HEK293 (cell line): ENCODE measurements around the gene MSI2.

Experiments used
- GFI1B ChIP-seq: fragments of 450-650 bp; formaldehyde crosslinking; IDR thresholded peaks from 2 replicates; pipeline ENCODE4 v1.5.1; 2016; ENCODE audit warnings: missing biosample characterization, missing genetic modification characterization
- GLI4 ChIP-seq: fragments of 450-650 bp; formaldehyde crosslinking; IDR thresholded peaks from 2 replicates; pipeline ENCODE4 v1.5.1; 2016; ENCODE audit warnings: missing biosample characterization, missing genetic modification characterization
- KLF16 ChIP-seq: fragments of 450-650 bp; formaldehyde crosslinking; IDR thresholded peaks from 2 replicates; pipeline ENCODE4 v1.5.1; 2017; ENCODE audit warnings: missing biosample characterization, missing genetic modification characterization
- KLF7 ChIP-seq: fragments of 450-650 bp; formaldehyde crosslinking; IDR thresholded peaks from 2 replicates; pipeline ENCODE4 v1.5.1; 2016; ENCODE audit warnings: missing biosample characterization, missing genetic modification characterization, borderline replicate concordance
- PRDM6 ChIP-seq: fragments of 450-650 bp; formaldehyde crosslinking; IDR thresholded peaks from 2 replicates; pipeline ENCODE4 v1.5.1; 2017; ENCODE audit warnings: missing biosample characterization, missing genetic modification characterization
- SP3 ChIP-seq: fragments of 450-650 bp; formaldehyde crosslinking; IDR thresholded peaks from 2 replicates; pipeline ENCODE4 v1.5.1; 2016; ENCODE audit warnings: missing biosample characterization, missing genetic modification characterization
- ZBTB11 ChIP-seq: fragments of 450-650 bp; formaldehyde crosslinking; conservative IDR thresholded peaks from 2 replicates; pipeline ENCODE4 v1.5.1; 2016; ENCODE audit warnings: low read depth, missing biosample characterization, missing genetic modification characterization
- ZBTB20 ChIP-seq: fragments of 450-650 bp; formaldehyde crosslinking; IDR thresholded peaks from 2 replicates; pipeline ENCODE4 v1.5.1; 2016; ENCODE audit warnings: missing biosample characterization, missing genetic modification characterization
- ZNF10 ChIP-seq: fragments of 450-650 bp; formaldehyde crosslinking; IDR thresholded peaks from 2 replicates; pipeline ENCODE4 v1.5.1; 2017; ENCODE audit warnings: missing biosample characterization, missing genetic modification characterization
- ZNF184 ChIP-seq: fragments of 450-650 bp; IDR thresholded peaks from 2 replicates; pipeline ENCODE4 v1.5.1; 2018; ENCODE audit warnings: missing biosample characterization, mild to moderate bottlenecking, missing genetic modification characterization
- ZNF423 ChIP-seq: fragments of 450-650 bp; formaldehyde crosslinking; IDR thresholded peaks from 2 replicates; pipeline ENCODE4 v1.5.1; 2016; ENCODE audit warnings: missing biosample characterization, missing genetic modification characterization
- ZNF664 ChIP-seq: fragments of 450-650 bp; formaldehyde crosslinking; IDR thresholded peaks from 2 replicates; pipeline ENCODE4 v1.5.1; 2016; ENCODE audit warnings: missing biosample characterization, missing genetic modification characterization
- ZXDB ChIP-seq: fragments of 450-650 bp; formaldehyde crosslinking; IDR thresholded peaks from 2 replicates; pipeline ENCODE4 v1.5.1; 2016; ENCODE audit warnings: missing biosample characterization, missing genetic modification characterization
- TF ChIP-seq, protein P1 (sequence below): fragments of 450-650 bp; formaldehyde crosslinking; IDR thresholded peaks from 2 replicates; pipeline ENCODE4 v1.5.1; 2016; ENCODE audit warnings: missing biosample characterization, missing genetic modification characterization
- TF ChIP-seq, protein P2 (sequence below): fragments of 450-650 bp; formaldehyde crosslinking; IDR thresholded peaks from 2 replicates; pipeline ENCODE4 v1.5.1; 2016; ENCODE audit warnings: missing biosample characterization, missing genetic modification characterization
- TF ChIP-seq, protein P3 (sequence below): fragments of 450-650 bp; formaldehyde crosslinking; IDR thresholded peaks from 2 replicates; pipeline ENCODE4 v1.5.1; 2016; ENCODE audit warnings: missing biosample characterization, missing genetic modification characterization
- TF ChIP-seq, protein P4 (sequence below): fragments of 450-650 bp; formaldehyde crosslinking; IDR thresholded peaks from 2 replicates; pipeline ENCODE4 v1.5.1; 2016; ENCODE audit warnings: missing biosample characterization, missing genetic modification characterization
- TF ChIP-seq, protein P5 (sequence below): fragments of 450-650 bp; formaldehyde crosslinking; IDR thresholded peaks from 2 replicates; pipeline ENCODE4 v1.5.1; 2016; ENCODE audit warnings: missing biosample characterization, missing genetic modification characterization, borderline replicate concordance
- TF ChIP-seq, protein P6 (sequence below): fragments of 450-650 bp; formaldehyde crosslinking; IDR thresholded peaks from 2 replicates; pipeline ENCODE4 v1.5.1; 2016; ENCODE audit warnings: missing biosample characterization, missing genetic modification characterization

Gene MSI2

GRCh38 chr17:57422574-57423164 is 166.3 kb downstream of the MSI2 start (continued):
- TF ChIP-seq ZBTB20 (tag by site-specific recombination) (peak; percentile 17; the same call in 1 of the 2 replicates), ZNF423 (no peak), SP3 (tag by site-specific recombination) (no peak), GFI1B (tag by site-specific recombination) (peak; percentile 77), PRDM6 (tag by site-specific recombination) (peak; percentile 89), KLF16 (tag by site-specific recombination) (0 out of 2 replicates have a peak, but pooled peaks have one; percentile 31), ZBTB11 (tag by site-specific recombination) (no peak), GLI4 (tag by site-specific recombination) (no peak), ZNF10 (tag by site-specific recombination) (0 out of 2 replicates have a peak, but pooled peaks have one; percentile 26), ZNF184 (peak; percentile 40; the same call in 1 of the 2 replicates), ZXDB (tag by site-specific recombination) (peak; percentile 43; the same call in 1 of the 2 replicates), KLF7 (tag by site-specific recombination) (no peak), ZNF664 (tag by site-specific recombination) (0 out of 2 replicates have a peak, but pooled peaks have one; percentile 6)
- TF ChIP-seq, protein P1, sequence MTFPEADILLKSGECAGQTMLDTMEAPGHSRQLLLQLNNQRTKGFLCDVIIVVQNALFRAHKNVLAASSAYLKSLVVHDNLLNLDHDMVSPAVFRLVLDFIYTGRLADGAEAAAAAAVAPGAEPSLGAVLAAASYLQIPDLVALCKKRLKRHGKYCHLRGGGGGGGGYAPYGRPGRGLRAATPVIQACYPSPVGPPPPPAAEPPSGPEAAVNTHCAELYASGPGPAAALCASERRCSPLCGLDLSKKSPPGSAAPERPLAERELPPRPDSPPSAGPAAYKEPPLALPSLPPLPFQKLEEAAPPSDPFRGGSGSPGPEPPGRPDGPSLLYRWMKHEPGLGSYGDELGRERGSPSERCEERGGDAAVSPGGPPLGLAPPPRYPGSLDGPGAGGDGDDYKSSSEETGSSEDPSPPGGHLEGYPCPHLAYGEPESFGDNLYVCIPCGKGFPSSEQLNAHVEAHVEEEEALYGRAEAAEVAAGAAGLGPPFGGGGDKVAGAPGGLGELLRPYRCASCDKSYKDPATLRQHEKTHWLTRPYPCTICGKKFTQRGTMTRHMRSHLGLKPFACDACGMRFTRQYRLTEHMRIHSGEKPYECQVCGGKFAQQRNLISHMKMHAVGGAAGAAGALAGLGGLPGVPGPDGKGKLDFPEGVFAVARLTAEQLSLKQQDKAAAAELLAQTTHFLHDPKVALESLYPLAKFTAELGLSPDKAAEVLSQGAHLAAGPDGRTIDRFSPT (tag by site-specific recombination), result no peak
- TF ChIP-seq, protein P2, sequence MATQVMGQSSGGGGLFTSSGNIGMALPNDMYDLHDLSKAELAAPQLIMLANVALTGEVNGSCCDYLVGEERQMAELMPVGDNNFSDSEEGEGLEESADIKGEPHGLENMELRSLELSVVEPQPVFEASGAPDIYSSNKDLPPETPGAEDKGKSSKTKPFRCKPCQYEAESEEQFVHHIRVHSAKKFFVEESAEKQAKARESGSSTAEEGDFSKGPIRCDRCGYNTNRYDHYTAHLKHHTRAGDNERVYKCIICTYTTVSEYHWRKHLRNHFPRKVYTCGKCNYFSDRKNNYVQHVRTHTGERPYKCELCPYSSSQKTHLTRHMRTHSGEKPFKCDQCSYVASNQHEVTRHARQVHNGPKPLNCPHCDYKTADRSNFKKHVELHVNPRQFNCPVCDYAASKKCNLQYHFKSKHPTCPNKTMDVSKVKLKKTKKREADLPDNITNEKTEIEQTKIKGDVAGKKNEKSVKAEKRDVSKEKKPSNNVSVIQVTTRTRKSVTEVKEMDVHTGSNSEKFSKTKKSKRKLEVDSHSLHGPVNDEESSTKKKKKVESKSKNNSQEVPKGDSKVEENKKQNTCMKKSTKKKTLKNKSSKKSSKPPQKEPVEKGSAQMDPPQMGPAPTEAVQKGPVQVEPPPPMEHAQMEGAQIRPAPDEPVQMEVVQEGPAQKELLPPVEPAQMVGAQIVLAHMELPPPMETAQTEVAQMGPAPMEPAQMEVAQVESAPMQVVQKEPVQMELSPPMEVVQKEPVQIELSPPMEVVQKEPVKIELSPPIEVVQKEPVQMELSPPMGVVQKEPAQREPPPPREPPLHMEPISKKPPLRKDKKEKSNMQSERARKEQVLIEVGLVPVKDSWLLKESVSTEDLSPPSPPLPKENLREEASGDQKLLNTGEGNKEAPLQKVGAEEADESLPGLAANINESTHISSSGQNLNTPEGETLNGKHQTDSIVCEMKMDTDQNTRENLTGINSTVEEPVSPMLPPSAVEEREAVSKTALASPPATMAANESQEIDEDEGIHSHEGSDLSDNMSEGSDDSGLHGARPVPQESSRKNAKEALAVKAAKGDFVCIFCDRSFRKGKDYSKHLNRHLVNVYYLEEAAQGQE (tag by site-specific recombination), result no peak
- TF ChIP-seq, protein P3, sequence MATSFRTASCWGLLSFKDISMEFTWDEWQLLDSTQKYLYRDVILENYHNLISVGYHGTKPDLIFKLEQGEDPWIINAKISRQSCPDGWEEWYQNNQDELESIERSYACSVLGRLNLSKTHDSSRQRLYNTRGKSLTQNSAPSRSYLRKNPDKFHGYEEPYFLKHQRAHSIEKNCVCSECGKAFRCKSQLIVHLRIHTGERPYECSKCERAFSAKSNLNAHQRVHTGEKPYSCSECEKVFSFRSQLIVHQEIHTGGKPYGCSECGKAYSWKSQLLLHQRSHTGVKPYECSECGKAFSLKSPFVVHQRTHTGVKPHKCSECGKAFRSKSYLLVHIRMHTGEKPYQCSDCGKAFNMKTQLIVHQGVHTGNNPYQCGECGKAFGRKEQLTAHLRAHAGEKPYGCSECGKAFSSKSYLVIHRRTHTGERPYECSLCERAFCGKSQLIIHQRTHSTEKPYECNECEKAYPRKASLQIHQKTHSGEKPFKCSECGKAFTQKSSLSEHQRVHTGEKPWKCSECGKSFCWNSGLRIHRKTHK (tag by site-specific recombination), result peak; percentile 18; the same call in 1 of the 2 replicates
- TF ChIP-seq, protein P4, sequence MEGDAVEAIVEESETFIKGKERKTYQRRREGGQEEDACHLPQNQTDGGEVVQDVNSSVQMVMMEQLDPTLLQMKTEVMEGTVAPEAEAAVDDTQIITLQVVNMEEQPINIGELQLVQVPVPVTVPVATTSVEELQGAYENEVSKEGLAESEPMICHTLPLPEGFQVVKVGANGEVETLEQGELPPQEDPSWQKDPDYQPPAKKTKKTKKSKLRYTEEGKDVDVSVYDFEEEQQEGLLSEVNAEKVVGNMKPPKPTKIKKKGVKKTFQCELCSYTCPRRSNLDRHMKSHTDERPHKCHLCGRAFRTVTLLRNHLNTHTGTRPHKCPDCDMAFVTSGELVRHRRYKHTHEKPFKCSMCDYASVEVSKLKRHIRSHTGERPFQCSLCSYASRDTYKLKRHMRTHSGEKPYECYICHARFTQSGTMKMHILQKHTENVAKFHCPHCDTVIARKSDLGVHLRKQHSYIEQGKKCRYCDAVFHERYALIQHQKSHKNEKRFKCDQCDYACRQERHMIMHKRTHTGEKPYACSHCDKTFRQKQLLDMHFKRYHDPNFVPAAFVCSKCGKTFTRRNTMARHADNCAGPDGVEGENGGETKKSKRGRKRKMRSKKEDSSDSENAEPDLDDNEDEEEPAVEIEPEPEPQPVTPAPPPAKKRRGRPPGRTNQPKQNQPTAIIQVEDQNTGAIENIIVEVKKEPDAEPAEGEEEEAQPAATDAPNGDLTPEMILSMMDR, result no peak
- TF ChIP-seq, protein P5, sequence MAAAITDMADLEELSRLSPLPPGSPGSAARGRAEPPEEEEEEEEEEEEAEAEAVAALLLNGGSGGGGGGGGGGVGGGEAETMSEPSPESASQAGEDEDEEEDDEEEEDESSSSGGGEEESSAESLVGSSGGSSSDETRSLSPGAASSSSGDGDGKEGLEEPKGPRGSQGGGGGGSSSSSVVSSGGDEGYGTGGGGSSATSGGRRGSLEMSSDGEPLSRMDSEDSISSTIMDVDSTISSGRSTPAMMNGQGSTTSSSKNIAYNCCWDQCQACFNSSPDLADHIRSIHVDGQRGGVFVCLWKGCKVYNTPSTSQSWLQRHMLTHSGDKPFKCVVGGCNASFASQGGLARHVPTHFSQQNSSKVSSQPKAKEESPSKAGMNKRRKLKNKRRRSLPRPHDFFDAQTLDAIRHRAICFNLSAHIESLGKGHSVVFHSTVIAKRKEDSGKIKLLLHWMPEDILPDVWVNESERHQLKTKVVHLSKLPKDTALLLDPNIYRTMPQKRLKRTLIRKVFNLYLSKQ, result no peak
- TF ChIP-seq, protein P6, sequence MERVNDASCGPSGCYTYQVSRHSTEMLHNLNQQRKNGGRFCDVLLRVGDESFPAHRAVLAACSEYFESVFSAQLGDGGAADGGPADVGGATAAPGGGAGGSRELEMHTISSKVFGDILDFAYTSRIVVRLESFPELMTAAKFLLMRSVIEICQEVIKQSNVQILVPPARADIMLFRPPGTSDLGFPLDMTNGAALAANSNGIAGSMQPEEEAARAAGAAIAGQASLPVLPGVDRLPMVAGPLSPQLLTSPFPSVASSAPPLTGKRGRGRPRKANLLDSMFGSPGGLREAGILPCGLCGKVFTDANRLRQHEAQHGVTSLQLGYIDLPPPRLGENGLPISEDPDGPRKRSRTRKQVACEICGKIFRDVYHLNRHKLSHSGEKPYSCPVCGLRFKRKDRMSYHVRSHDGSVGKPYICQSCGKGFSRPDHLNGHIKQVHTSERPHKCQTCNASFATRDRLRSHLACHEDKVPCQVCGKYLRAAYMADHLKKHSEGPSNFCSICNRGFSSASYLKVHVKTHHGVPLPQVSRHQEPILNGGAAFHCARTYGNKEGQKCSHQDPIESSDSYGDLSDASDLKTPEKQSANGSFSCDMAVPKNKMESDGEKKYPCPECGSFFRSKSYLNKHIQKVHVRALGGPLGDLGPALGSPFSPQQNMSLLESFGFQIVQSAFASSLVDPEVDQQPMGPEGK, result 0 out of 2 replicates have a peak, but pooled peaks have one; percentile 20
